ENCODE measurements around the gene IL17RE. TPM values are rescaled to one million over a fixed set of nuclear protein-coding genes. Genes with fewer than 3 reads are reported as not detected.

IL17RE gene
- total and polyA plus RNA-seq, 2 of the 13 experiments (the other 11 are each of a cell fraction or from before 2014, with no cell fraction given) = 14.5 to 24.1 TPM

DNA sequence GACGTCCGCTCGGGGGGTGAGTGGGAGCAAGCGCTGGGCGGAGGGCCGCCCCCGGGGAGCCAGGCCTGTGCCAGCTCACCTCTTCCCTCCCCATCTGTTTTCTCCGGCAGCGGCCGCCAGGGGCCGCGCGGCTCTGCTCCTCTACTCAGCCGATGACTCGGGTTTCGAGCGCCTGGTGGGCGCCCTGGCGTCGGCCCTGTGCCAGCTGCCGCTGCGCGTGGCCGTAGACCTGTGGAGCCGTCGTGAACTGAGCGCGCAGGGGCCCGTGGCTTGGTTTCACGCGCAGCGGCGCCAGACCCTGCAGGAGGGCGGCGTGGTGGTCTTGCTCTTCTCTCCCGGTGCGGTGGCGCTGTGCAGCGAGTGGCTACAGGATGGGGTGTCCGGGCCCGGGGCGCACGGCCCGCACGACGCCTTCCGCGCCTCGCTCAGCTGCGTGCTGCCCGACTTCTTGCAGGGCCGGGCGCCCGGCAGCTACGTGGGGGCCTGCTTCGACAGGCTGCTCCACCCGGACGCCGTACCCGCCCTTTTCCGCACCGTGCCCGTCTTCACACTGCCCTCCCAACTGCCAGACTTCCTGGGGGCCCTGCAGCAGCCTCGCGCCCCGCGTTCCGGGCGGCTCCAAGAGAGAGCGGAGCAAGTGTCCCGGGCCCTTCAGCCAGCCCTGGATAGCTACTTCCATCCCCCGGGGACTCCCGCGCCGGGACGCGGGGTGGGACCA lies 30.4 kb downstream of the IL17RE start (continued):
- TF ChIP-seq, protein P1, sequence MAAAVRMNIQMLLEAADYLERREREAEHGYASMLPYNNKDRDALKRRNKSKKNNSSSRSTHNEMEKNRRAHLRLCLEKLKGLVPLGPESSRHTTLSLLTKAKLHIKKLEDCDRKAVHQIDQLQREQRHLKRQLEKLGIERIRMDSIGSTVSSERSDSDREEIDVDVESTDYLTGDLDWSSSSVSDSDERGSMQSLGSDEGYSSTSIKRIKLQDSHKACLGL (CRISPR knock-in tag; IDR thresholded peaks at IDR 0.05) = peak; percentile 83
- no peak for TF ChIP-seq FIP1L1 (IDR thresholded peaks at IDR 0.05; ENCODE audit: borderline replicate concordance, insufficient read depth, low read depth, low read length)
- no peak; the same call in 1 of the 2 replicates for TF ChIP-seq ELF1 (CRISPR knock-in tag; IDR thresholded peaks at IDR 0.05)
- no peak for TF ChIP-seq ZNF225 (CRISPR knock-in tag; IDR thresholded peaks at IDR 0.05)
- TF ChIP-seq, protein P2, sequence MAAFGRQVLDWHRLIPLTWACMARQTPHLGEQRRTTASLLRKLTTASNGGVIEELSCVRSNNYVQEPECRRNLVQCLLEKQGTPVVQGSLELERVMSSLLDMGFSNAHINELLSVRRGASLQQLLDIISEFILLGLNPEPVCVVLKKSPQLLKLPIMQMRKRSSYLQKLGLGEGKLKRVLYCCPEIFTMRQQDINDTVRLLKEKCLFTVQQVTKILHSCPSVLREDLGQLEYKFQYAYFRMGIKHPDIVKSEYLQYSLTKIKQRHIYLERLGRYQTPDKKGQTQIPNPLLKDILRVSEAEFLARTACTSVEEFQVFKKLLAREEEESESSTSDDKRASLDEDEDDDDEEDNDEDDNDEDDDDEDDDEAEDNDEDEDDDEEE (CRISPR knock-in tag; IDR thresholded peaks at IDR 0.05) = 0 out of 2 replicates have a peak, but pooled peaks have one; percentile 73
- no peak for TF ChIP-seq ZSCAN29 (CRISPR knock-in tag; conservative IDR thresholded peaks at IDR 0.05)
- TF ChIP-seq ZNF747 (CRISPR knock-in tag; IDR thresholded peaks at IDR 0.05; ENCODE audit: borderline replicate concordance) = peak; percentile 69; the same call in 1 of the 2 replicates
- TF ChIP-seq, protein P3, sequence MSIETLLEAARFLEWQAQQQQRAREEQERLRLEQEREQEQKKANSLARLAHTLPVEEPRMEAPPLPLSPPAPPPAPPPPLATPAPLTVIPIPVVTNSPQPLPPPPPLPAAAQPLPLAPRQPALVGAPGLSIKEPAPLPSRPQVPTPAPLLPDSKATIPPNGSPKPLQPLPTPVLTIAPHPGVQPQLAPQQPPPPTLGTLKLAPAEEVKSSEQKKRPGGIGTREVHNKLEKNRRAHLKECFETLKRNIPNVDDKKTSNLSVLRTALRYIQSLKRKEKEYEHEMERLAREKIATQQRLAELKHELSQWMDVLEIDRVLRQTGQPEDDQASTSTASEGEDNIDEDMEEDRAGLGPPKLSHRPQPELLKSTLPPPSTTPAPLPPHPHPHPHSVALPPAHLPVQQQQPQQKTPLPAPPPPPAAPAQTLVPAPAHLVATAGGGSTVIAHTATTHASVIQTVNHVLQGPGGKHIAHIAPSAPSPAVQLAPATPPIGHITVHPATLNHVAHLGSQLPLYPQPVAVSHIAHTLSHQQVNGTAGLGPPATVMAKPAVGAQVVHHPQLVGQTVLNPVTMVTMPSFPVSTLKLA (IDR thresholded peaks at IDR 0.05) = no peak
- no peak for TF ChIP-seq ESRRA (CRISPR knock-in tag; IDR thresholded peaks at IDR 0.05; ENCODE audit: low read depth)
- no peak for TF ChIP-seq ZKSCAN5 (CRISPR knock-in tag; IDR thresholded peaks at IDR 0.05)
- 0 out of 2 replicates have a peak, but pooled peaks have one; percentile 5 for TF ChIP-seq HNF4A (CRISPR knock-in tag; IDR thresholded peaks at IDR 0.05)
- peak; percentile 91 for TF ChIP-seq RNF2 (conservative IDR thresholded peaks at IDR 0.05; ENCODE audit: low read depth)
- no peak; the same call in 1 of the 2 replicates for TF ChIP-seq ATF7-NPFF (CRISPR knock-in tag; IDR thresholded peaks at IDR 0.05; ENCODE audit: low read depth)
- TF ChIP-seq PLRG1 (conservative IDR thresholded peaks at IDR 0.05) = no peak
- 0 out of 2 replicates have a peak, but pooled peaks have one; percentile 54 for TF ChIP-seq ZBTB8A (CRISPR knock-in tag; IDR thresholded peaks at IDR 0.05; ENCODE audit: borderline replicate concordance, low read depth)
- TF ChIP-seq ZNF138 (CRISPR knock-in tag; IDR thresholded peaks at IDR 0.05; ENCODE audit: low read depth) = no peak; the same call in 1 of the 2 replicates
- TF ChIP-seq GLI4 (CRISPR knock-in tag; IDR thresholded peaks at IDR 0.05; ENCODE audit: borderline replicate concordance) = no peak
- TF ChIP-seq RBM39 (IDR thresholded peaks at IDR 0.05; ENCODE audit: low read depth, low read length, poor library complexity, severe bottlenecking) = no peak
- no peak for TF ChIP-seq NR3C1 (CRISPR knock-in tag; IDR thresholded peaks at IDR 0.05)
- TF ChIP-seq ZNF746 (CRISPR knock-in tag; IDR thresholded peaks at IDR 0.05) = no peak
- TF ChIP-seq PRMT3 (CRISPR knock-in tag; IDR thresholded peaks at IDR 0.05; ENCODE audit: borderline replicate concordance, low read depth) = no peak
- TF ChIP-seq NR1H2 (CRISPR knock-in tag; IDR thresholded peaks at IDR 0.05; ENCODE audit: borderline replicate concordance, low read depth) = peak; percentile 77; the same call in 1 of the 2 replicates
- TF ChIP-seq, protein P4, sequence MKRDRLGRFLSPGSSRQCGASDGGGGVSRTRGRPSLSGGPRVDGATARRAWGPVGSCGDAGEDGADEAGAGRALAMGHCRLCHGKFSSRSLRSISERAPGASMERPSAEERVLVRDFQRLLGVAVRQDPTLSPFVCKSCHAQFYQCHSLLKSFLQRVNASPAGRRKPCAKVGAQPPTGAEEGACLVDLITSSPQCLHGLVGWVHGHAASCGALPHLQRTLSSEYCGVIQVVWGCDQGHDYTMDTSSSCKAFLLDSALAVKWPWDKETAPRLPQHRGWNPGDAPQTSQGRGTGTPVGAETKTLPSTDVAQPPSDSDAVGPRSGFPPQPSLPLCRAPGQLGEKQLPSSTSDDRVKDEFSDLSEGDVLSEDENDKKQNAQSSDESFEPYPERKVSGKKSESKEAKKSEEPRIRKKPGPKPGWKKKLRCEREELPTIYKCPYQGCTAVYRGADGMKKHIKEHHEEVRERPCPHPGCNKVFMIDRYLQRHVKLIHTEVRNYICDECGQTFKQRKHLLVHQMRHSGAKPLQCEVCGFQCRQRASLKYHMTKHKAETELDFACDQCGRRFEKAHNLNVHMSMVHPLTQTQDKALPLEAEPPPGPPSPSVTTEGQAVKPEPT (CRISPR knock-in tag; IDR thresholded peaks at IDR 0.05; ENCODE audit: low read depth) = 0 out of 2 replicates have a peak, but pooled peaks have one; percentile 49

All from HepG2 (cell line).